ENCODE data around the gene POU2F3.
A peak's percentile ranks its signal among the peaks of the same experiment; 100 is the strongest.

POU2F3 gene

GRCh38 chr11:120226714-120227113 is 13.2 kb upstream of the POU2F3 start:
- DNase-seq: no peak

- DNase-seq: no peak
These were observed 12.6 kb upstream of the POU2F3 start for GRCh38 chr11:120227228-120227852.

- DNase-seq: no peak
These were observed 11.1 kb upstream of the POU2F3 start for GRCh38 chr11:120228794-120229384.

- DNase-seq: peak; percentile 18 to 27
These were observed 10.2 kb upstream of the POU2F3 start for GRCh38 chr11:120229451-120230424.

- DNase-seq: no peak
These were observed 9.4 kb upstream of the POU2F3 start for GRCh38 chr11:120230433-120231071.

- no peak for DNase-seq
These were observed 8.0 kb upstream of the POU2F3 start for GRCh38 chr11:120231963-120232362.

GRCh38 chr11:120233207-120233803 is 6.6 kb upstream of the POU2F3 start:
- DNase-seq: no peak

- DNase-seq: no peak
These were observed 4.8 kb upstream of the POU2F3 start for GRCh38 chr11:120235024-120235628.

- DNase-seq: no peak
These were observed 3.5 kb upstream of the POU2F3 start for GRCh38 chr11:120236169-120237107.

GRCh38 chr11:120238968-120239620 is 846 bp upstream of the POU2F3 start:
- DNase-seq: no peak

GRCh38 chr11:120240866-120241265 is 926 bp downstream of the POU2F3 start:
- no peak for DNase-seq

- DNase-seq: no peak
These were observed 1.3 kb downstream of the POU2F3 start for GRCh38 chr11:120241277-120241676.

- DNase-seq: no peak
These were observed 3.3 kb downstream of the POU2F3 start for GRCh38 chr11:120243221-120243620.

GRCh38 chr11:120244476-120245365 is 4.8 kb downstream of the POU2F3 start:
- no peak for DNase-seq

GRCh38 chr11:120245434-120245833 is 5.5 kb downstream of the POU2F3 start:
- DNase-seq: no peak

- DNase-seq: no peak
These were observed 8.8 kb downstream of the POU2F3 start for GRCh38 chr11:120248551-120249278.

GRCh38 chr11:120249279-120250262 is 9.6 kb downstream of the POU2F3 start:
- no peak for DNase-seq

Data from hippocampal formation (tissue), 2 donors.